IMR-90 (cell line): Measurements from ENCODE around the gene PACSIN2. TPM values are rescaled to one million over a fixed set of nuclear protein-coding genes. Genes with fewer than 3 reads are reported as not detected.

Source experiments
- ATAC-seq: fragments of 200-7000 bp; cut with Tn5 transposase; 2 replicates; pipeline ENCODE4 v1.9.1; 2020; ENCODE audit warnings: low read depth, mild to moderate bottlenecking, moderate library complexity
- BruUV-seq: library from RNA; stranded (reverse); fragments of 400-500 nt; replicated peaks from 2 replicates; lab custom pipeline; 2021; lab: Mats Ljungman, UMichigan
- CTCF ChIA-PET: fragments of 300-600 bp; formaldehyde crosslinking; extraction: SDS; loops from one replicate; lab custom pipeline; 2021; ENCODE audit warnings: antibody characterized with exemption; lab: Yijun Ruan, JAX
- POLR2A ChIA-PET: fragments of 300-600 bp; sonication (Branson Sonifier 250); formaldehyde crosslinking; loops from one replicate; lab custom pipeline; 2022; ENCODE audit warnings: antibody characterized with exemption; ENCODE audit not compliant: unreplicated experiment; lab: Charles Lee
- DNase-seq: peaks from one replicate; pipeline ENCODE4 v3.0.0; 2013
- H2AFZ ChIP-seq: replicated peaks from 2 replicates; pipeline ENCODE3; 2013; ENCODE audit warnings: low read length, mild to moderate bottlenecking; ENCODE audit not compliant: poor library complexity
- H2AK5ac ChIP-seq: 2 replicates; pipeline ENCODE4 v1.6.1; 2013; ENCODE audit warnings: low read depth, low read length, inconsistent platforms
- H2AK9ac ChIP-seq: replicated peaks from 2 replicates; pipeline ENCODE3; 2013; ENCODE audit warnings: mild to moderate bottlenecking, low read depth, low read length, moderate library complexity; ENCODE audit not compliant: poor library complexity
- H2BK120ac ChIP-seq: 2 replicates; pipeline ENCODE4 v1.6.1; 2013; ENCODE audit warnings: low read depth, low read length, inconsistent platforms
- H2BK15ac ChIP-seq: 3 replicates; pipeline ENCODE4 v1.6.1; 2013; ENCODE audit warnings: low read depth, low read length, inconsistent platforms
- H2BK20ac ChIP-seq: 2 replicates; pipeline ENCODE4 v1.6.1; 2013; ENCODE audit warnings: low read depth, mild to moderate bottlenecking, inconsistent platforms, low read length, moderate library complexity
- H2BK5ac ChIP-seq: 2 replicates; pipeline ENCODE4 v1.6.1; 2013; ENCODE audit warnings: mild to moderate bottlenecking, low read depth, low read length, inconsistent platforms; ENCODE audit not compliant: poor library complexity, severe bottlenecking
- H3K14ac ChIP-seq: replicated peaks from 2 replicates; pipeline ENCODE4 v1.6.1; 2013; ENCODE audit warnings: low read depth, low read length, inconsistent platforms
- H3K18ac ChIP-seq: 2 replicates; pipeline ENCODE4 v1.6.1; 2013; ENCODE audit warnings: low read depth, low read length, control low read depth
- H3K23ac ChIP-seq: 2 replicates; pipeline ENCODE4 v1.6.1; 2013; ENCODE audit warnings: low read depth, low read length, inconsistent platforms
- H3K27ac ChIP-seq: 2 replicates; pipeline ENCODE4 v1.5.1; 2013; ENCODE audit warnings: mild to moderate bottlenecking, control low read depth, low read length; ENCODE audit not compliant: insufficient read depth
- H3K27me3 ChIP-seq: 2 replicates; pipeline ENCODE4 v1.6.1; 2013; ENCODE audit warnings: low read length; ENCODE audit not compliant: control insufficient read depth, insufficient read depth
- H3K36me3 ChIP-seq: 2 replicates; pipeline ENCODE4 v1.6.1; 2013; ENCODE audit warnings: low read length, mixed read lengths; ENCODE audit not compliant: control insufficient read depth, insufficient read depth
- H3K4ac ChIP-seq: 2 replicates; pipeline ENCODE4 v1.6.1; 2013; ENCODE audit warnings: low read depth, low read length, inconsistent platforms
- H3K4me1 ChIP-seq: 2 replicates; pipeline ENCODE4 v1.6.1; 2013; ENCODE audit warnings: low read length, mixed read lengths; ENCODE audit not compliant: control insufficient read depth, insufficient read depth
- H3K4me2 ChIP-seq: 2 replicates; pipeline ENCODE4 v1.6.1; 2013; ENCODE audit warnings: low read depth, mild to moderate bottlenecking, control low read depth, low read length, moderate library complexity
- H3K4me3 ChIP-seq: 2 replicates; pipeline ENCODE4 v1.5.1; 2013; ENCODE audit warnings: low read depth, mild to moderate bottlenecking, control low read depth, low read length, moderate library complexity; ENCODE audit not compliant: insufficient read depth
- H3K56ac ChIP-seq: 2 replicates; pipeline ENCODE4 v1.6.1; 2013; ENCODE audit warnings: low read length, inconsistent platforms; ENCODE audit not compliant: insufficient read depth; ENCODE audit errors: extremely low read depth
- H3K79me1 ChIP-seq, 2 experiments: 2 replicates each; pipeline ENCODE4 v1.6.1; 2013; ENCODE audit warnings: low read length in 2 of 2, inconsistent platforms in 1 of 2, low read depth in 1 of 2
- H3K9ac ChIP-seq: 2 replicates; pipeline ENCODE4 v1.6.1; 2013; ENCODE audit warnings: low read depth, low read length, control low read depth
- H3K9me1 ChIP-seq: 2 replicates; pipeline ENCODE4 v1.6.1; 2013; ENCODE audit warnings: low read length, inconsistent platforms; ENCODE audit not compliant: insufficient read depth
- H3K9me3 ChIP-seq: 2 replicates; pipeline ENCODE4 v1.6.1; 2013; ENCODE audit warnings: low read length; ENCODE audit not compliant: control insufficient read depth, insufficient read depth
- H4K20me1 ChIP-seq: 2 replicates; pipeline ENCODE4 v1.6.1; 2013; ENCODE audit warnings: low read length, inconsistent platforms; ENCODE audit not compliant: insufficient read depth
- H4K5ac ChIP-seq: 2 replicates; pipeline ENCODE4 v1.6.1; 2013; ENCODE audit warnings: mild to moderate bottlenecking, low read depth, low read length, control low read depth
- H4K8ac ChIP-seq, 2 experiments: 2 replicates each; pipeline ENCODE4 v1.6.1; 2013; ENCODE audit warnings: low read depth in 2 of 2, low read length in 2 of 2, control low read depth in 1 of 2, inconsistent platforms in 1 of 2
- H4K91ac ChIP-seq: 2 replicates; pipeline ENCODE4 v1.6.1; 2013; ENCODE audit warnings: low read depth, low read length, inconsistent platforms; ENCODE audit not compliant: insufficient read depth
- BHLHE40 ChIP-seq: fragments of 150-350 bp; IDR thresholded peaks from 2 replicates; pipeline ENCODE4 v1.6.1; 2016; ENCODE audit warnings: mild to moderate bottlenecking, low read depth, low read length
- CEBPB ChIP-seq: IDR thresholded peaks from 2 replicates; pipeline ENCODE4 v1.6.1; 2012; ENCODE audit warnings: low read depth, low read length, improper control_type of control experiment
- FOS ChIP-seq: fragments of 150-350 bp; IDR thresholded peaks from 2 replicates; pipeline ENCODE4 v1.6.1; 2016; ENCODE audit warnings: low read depth, low read length
- MAFK ChIP-seq: IDR thresholded peaks from 2 replicates; pipeline ENCODE4 v1.6.1; 2012; ENCODE audit warnings: low read depth, low read length, improper control_type of control experiment
- MAZ ChIP-seq: IDR thresholded peaks from 2 replicates; pipeline ENCODE4 v1.6.1; 2012; ENCODE audit warnings: low read depth, mild to moderate bottlenecking, low read length, improper control_type of control experiment, moderate library complexity, borderline replicate concordance
- MXI1 ChIP-seq: IDR thresholded peaks from 2 replicates; pipeline ENCODE4 v1.6.1; 2012; ENCODE audit warnings: low read depth, mild to moderate bottlenecking, low read length, moderate library complexity, borderline replicate concordance
- NFE2L2 ChIP-seq: fragments of 150-350 bp; IDR thresholded peaks from 2 replicates; pipeline ENCODE4 v1.6.1; 2016; ENCODE audit warnings: low read depth, mild to moderate bottlenecking, low read length
- RAD21 ChIP-seq: IDR thresholded peaks from 2 replicates; pipeline ENCODE4 v1.6.1; 2012; ENCODE audit warnings: low read length, improper control_type of control experiment
- RCOR1 ChIP-seq: IDR thresholded peaks from 2 replicates; pipeline ENCODE4 v1.6.1; 2012; ENCODE audit warnings: mild to moderate bottlenecking, low read length, improper control_type of control experiment; ENCODE audit not compliant: insufficient replicate concordance
- RFX5 ChIP-seq: IDR thresholded peaks from 2 replicates; pipeline ENCODE4 v1.8.0; 2012; ENCODE audit warnings: low read depth, mild to moderate bottlenecking, low read length, moderate library complexity
- WGBS, 2 experiments: methylation state at CpG; one replicate each; pipeline versions ENCODE4 v1.1.5 to v1.1.7; 2013; ENCODE audit warnings: missing lambda C conversion rate in 2 of 2; ENCODE audit not compliant: insufficient read length in 1 of 2; ENCODE audit errors: extremely low coverage in 2 of 2; 5-methylcytosine and 5-hydroxymethylcytosine counted together
- dilution Hi-C: fragments of 300-500 bp; cut with HindIII; formaldehyde crosslinking; loops from one replicate; pipeline ENCODE4 v1.14.3; 2018; ENCODE audit warnings: low sequenced_read_pairs; ENCODE audit not compliant: unreplicated experiment
- in situ Hi-C: fragments of 300-500 bp; cut with MboI; formaldehyde crosslinking; loops from 3 replicates; pipeline ENCODE4 v1.14.3; 2019; ENCODE audit warnings: low sequenced_read_pairs, inconsistent platforms, mixed read lengths
- intact Hi-C: fragments of 100-400 bp; cut with micrococcal nuclease; formaldehyde crosslinking; loops from 2 replicates; pipeline ENCODE4 v1.10.0; 2022
- polyA plus RNA-seq, 3 experiments: library from polyadenylated mRNA; depleted of rRNA; stranded (reverse); fragments of >200 nt; gene quantifications; 2 replicates each; pipeline ENCODE4 v1.2.3, GENCODE V29; 2012; ENCODE audit warnings: low replicate concordance in 1 of 3
- total RNA-seq: library from RNA; depleted of rRNA; stranded (reverse); fragments of >200 nt; gene quantifications from 2 replicates; pipeline ENCODE4 v1.2.3, GENCODE V29; 2012
- TF ChIP-seq, protein P1 (sequence below): fragments of 150-350 bp; IDR thresholded peaks from 2 replicates; pipeline ENCODE4 v1.6.1; 2016; ENCODE audit warnings: low read depth, mild to moderate bottlenecking, low read length, moderate library complexity, borderline replicate concordance
- TF ChIP-seq, protein P2 (sequence below): fragments of 150-350 bp; IDR thresholded peaks from 2 replicates; pipeline ENCODE4 v1.6.1; 2017; ENCODE audit warnings: mild to moderate bottlenecking, antibody characterized with exemption, low read length, low read depth

Gene PACSIN2
- total and polyA plus RNA-seq, 2 of the 4 experiments (the other 2 are of a cell fraction) = 85.0 to 118 TPM

DNA sequence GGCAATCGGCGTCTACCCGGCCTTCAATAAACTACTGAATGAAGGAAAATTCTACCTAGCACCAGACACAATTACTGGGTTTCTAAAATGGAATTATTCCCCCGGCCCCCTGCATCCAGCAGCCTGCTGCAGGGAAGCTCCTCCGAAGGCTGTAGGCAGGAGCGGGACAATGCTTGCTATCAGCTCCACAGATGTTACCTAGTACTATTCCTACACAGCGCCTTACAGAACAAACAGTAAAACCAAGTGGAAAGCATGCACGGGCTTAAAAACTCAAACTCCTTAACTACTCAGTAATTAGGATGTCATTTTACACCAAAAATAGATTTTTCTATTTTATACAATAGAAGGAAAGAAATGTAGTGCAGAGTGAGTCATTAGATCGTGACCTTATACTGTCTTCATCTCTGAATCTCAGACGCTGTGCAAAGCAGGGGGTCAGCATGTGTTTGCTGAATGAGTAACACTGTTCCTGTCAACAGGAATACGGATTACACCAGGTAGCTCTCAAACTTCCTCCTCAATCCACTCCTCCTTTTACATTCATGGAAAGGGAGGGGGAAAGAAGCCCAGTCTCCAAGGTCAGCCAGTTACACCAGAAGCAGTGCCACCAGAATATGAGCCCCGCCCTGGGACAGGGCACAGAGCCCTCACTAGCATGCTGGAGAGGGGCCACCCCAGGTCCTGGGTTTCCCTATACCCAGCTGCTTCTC is 74.9 kb downstream of the PACSIN2 start (continued):
- TF ChIP-seq CEBPB = peak; percentile 58; the same call in 1 of the 2 replicates

DNA sequence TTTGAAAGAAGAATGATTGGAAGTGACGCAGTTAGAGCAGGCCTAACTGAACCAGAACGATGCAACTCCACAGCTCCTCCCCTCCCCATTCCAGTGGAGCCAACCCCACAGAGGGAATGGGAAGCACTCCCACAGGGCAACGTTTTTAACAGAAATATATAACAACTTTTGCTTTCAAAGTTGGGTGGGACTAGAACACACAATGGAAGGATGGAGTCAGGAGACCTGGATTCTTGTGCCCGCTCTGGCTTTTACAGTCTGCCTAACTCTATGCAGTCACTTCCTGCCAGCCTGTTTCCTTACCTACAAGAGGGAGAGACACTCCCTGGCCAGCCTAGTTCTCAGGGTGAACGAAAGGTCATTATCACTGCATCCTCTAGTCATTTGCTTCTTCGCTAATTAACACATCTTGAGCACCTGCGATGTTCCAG is 75.5 kb downstream of the PACSIN2 start:
- Histone ChIP-seq H3K4me3 (no peak overlapping the region), H3K36me3 (no peaks in the 10 kb centered on the region), H3K9me1 (peaks cover 39% of the 10 kb centered on the region), H3K9me3 (no peaks in the 10 kb centered on the region), H4K8ac (peak overlapping the region in 1 of 2 experiments; percentile 39; a peak in 1 of 4 replicates), H3K18ac (0 out of 2 replicates have a peak overlapping the region, but pooled peaks have one; percentile 11), H2BK20ac (peak overlapping the region; percentile 64), H3K14ac (peak overlapping the region; percentile 59), H3K56ac (no peak overlapping the region), H3K4ac (peak overlapping the region; percentile 77), H2BK5ac (peak overlapping the region; percentile 51), H3K27ac (peak overlapping the region; percentile 4; the same call in 1 of the 2 replicates), H4K5ac (peak overlapping the region; percentile 11; the same call in 1 of the 2 replicates), H3K4me1 (peaks cover 34% of the 10 kb centered on the region), H2AFZ (no peak overlapping the region), H4K20me1 (peaks cover 42% of the 10 kb centered on the region), H2AK5ac (peak overlapping the region; percentile 52), H3K79me1 (peaks cover 32 to 85% of the 10 kb centered on the region in 2 experiments), H3K9ac (no peak overlapping the region), H2BK120ac (peak overlapping the region; percentile 39), H3K23ac (peak overlapping the region; percentile 11; the same call in 1 of the 2 replicates), H3K4me2 (peak overlapping the region; percentile 13; the same call in 1 of the 2 replicates), H4K91ac (peak overlapping the region; percentile 10; the same call in 1 of the 2 replicates), H3K27me3 (no peaks in the 10 kb centered on the region), H2AK9ac (no peak overlapping the region), H2BK15ac (peak overlapping the region; percentile 3; the same call in 1 of the 3 replicates)
- dilution Hi-C loops = no loop called here
- 63% methylated on average over 3 of the region's 7 CpGs; no CpG with 5 or more reads in 1 of the 2 experiments for WGBS, 2 experiments
- POLR2A ChIA-PET = no interaction called here
- CTCF ChIA-PET = interaction anchor here (0.6 kb wide), 2 partner anchors 16 to 18 kb away, joined by 3 to 6 read pairs; no protein-coding TSS in a partner anchor
- intact Hi-C loops = no loop called here
- BruUV-seq = no TSS peak
- DNase-seq (no peak), ATAC-seq (no peak)
- in situ Hi-C loops = no loop called here
- TF ChIP-seq CEBPB (no peak), RCOR1 (no peak), FOS (no peak), MXI1 (no peak), MAZ (no peak), RFX5 (no peak), MAFK (no peak), BHLHE40 (no peak), NFE2L2 (no peak), RAD21 (no peak)
- TF ChIP-seq, protein P1, sequence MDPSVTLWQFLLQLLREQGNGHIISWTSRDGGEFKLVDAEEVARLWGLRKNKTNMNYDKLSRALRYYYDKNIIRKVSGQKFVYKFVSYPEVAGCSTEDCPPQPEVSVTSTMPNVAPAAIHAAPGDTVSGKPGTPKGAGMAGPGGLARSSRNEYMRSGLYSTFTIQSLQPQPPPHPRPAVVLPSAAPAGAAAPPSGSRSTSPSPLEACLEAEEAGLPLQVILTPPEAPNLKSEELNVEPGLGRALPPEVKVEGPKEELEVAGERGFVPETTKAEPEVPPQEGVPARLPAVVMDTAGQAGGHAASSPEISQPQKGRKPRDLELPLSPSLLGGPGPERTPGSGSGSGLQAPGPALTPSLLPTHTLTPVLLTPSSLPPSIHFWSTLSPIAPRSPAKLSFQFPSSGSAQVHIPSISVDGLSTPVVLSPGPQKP = no peak
- TF ChIP-seq, protein P2, sequence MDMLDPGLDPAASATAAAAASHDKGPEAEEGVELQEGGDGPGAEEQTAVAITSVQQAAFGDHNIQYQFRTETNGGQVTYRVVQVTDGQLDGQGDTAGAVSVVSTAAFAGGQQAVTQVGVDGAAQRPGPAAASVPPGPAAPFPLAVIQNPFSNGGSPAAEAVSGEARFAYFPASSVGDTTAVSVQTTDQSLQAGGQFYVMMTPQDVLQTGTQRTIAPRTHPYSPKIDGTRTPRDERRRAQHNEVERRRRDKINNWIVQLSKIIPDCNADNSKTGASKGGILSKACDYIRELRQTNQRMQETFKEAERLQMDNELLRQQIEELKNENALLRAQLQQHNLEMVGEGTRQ = no peak
